Measurements from ENCODE around the gene PIGT.

Gene PIGT

DNA sequence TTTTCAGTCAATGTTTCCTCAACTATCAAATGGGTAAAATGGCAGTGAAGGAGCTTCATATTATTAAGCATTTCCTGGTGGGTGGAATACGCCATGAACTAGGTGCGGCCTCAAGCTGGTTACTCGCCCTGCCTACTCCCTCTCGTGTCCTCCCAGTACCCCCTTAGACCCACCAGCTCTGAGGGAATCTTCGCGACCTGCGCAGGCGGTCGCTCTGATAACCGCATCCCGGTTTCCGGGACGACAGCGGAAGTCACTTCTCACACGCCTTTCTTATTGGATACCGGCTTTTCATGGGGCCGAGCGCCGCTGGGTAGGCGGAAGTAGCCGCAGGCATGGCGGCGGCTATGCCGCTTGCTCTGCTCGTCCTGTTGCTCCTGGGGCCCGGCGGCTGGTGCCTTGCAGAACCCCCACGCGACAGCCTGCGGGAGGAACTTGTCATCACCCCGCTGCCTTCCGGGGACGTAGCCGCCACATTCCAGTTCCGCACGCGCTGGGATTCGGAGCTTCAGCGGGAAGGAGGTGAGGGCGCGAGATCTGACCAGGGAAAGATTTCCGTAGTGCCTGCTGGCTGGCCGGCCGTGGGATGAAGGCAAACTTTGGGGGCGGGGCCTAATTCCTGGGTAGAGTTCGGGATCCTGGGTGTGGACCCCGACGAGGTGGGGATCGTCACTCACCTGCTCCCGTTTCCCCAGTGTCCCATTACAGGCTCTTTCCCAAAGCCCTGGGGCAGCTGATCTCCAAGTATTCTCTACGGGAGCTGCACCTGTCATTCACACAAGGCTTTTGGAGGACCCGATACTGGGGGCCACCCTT lies at the start of gene PIGT:
TSS of gene PIGT (plus strand) at position 320 of the 816 bp plus-strand sequence. CDS start at position 336, 16 bp downstream.
- peak; percentile 83 for DNase-seq

DNA sequence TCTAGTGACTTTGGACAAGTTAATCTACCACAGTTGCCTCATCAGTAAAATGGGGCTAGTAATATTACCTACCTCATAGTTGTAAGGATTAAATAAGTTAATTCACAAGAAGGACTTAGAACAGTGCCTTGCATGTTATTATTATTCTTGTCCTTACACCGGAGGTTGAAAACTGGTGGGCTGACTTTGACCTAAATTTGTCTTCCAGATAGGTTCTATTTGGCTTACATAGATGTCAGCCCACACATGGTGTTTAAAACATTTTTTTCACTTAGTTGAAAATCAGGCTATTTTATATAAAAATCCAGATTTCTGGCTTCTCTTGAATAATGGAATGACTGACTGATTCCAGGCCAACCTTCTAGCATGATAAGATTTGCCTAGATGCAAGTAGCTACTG lies 49.7 kb upstream of the PIGT start:
- DNase-seq: no peak

DNA sequence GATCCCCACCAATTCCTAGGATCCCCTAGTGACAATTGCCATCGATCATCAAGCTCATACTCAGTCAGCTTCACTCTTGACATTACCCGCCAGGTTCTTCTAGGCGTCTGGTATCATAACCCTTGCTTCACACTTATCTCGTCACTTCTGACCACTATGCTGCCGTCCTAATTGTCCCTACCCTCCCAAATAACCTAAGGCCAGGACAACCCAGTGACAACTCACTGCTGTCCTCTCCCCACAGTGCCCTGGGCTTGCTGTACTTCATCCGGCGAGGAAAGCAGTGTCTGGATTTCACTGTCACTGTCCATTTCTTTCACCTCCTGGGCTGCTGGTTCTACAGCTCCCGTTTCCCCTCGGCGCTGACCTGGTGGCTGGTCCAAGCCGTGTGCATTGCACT lies 49.3 kb upstream of the PIGT start:
- no peak for DNase-seq

DNA sequence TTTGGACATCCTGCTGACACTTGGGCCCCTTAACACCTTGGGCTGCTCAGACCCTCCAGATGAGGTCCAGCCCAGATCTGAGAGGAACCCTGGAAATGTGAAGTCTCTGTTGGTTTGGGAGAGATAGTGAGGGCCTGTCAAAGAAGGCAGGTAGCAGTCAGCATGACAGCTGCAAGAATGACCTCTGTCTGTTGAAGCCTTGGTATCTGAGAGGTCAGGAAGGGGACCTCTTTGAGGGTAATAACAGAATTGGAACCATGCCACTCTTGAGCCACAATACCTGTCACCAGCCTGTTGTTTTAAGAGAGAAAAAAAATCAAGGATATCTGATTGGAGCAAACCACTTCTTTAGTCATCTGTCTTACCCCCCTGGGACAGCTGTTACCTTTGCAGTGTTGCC lies 48.8 kb upstream of the PIGT start:
- DNase-seq: no peak

DNA sequence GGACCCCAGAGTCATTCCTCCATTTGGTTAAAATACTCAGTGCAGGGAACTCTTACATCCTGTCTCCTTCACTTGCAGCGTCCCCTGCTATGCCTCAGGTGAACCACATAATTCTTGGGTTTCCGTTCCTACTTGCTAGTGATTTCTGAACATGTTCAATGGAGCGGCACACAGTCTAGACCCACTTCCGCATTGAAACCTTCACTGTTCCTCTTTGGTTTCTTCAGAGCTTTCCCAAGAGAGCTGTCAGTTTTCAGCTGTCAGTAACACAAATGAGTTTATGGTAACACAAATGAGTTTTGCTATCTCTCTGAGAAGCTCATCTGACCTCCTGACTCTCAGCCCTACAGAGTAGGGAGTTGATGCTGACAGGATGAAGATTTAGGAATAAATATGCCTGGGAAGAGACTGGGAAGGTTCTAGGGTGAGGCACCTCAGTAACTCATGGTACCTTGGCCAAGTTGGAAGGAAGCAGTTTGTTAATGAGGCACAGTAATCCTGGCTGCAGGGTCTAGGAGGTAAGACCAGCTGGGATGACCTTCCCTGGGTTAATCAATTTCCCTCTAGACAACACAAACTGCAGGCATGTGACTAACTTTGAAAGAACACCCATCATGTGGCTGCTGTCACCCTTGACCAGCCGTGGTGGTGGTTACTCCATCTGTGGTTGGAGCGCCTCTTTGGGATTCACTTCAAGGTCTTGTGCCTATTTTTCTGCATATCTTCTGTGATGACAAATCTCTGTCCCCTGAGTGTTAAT lies 47.5 kb upstream of the PIGT start:
- no peak for DNase-seq

DNA sequence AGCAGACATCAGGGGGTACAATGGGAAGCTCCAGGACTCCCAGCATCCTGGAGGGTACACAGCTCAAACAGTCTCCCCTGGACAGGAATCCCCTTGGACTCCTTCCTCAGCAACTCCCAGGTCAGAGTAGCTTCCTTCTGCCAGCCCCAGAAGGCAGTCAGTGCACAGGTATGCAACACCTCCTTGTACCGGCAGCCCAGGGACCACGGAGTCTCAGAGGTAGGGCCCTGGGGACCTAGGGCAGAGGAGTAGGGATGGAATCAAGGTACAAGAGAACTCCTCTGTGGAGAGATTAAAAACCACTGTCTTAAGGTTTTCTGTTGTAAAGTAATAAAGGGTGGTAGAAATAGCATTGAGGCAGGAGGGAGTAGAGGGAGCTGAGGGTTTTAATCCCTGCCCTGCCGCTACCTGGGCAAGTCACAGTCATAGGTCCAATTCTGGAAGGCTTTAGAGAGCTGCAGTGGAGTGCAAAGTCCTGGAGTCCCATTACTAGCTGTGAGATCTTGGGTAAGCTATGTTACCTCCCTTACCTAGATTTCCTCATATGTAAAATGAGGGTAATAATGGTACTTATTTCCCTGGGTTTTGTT lies 45.3 kb upstream of the PIGT start:
- no peak for DNase-seq

DNA sequence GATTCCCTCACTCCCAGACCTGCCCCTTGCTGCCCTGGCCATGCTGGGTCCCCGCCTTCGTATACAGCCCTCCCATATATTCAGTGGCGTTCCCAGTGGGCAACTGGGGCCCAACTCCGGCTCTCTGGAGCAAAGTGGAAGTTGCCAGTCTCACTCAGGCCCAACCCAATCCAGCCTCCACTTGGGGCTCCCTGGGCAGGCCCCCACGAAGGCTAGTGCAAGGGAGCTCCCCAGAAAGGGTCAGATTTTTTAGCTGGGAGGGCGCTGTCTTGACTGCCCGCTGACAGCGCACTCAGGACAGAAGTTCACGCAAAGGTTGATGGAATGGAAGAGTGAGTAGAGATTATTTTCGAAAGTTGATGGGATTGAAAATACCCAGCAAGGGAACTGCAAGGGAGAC lies 43.7 kb upstream of the PIGT start:
- no peak for DNase-seq

DNA sequence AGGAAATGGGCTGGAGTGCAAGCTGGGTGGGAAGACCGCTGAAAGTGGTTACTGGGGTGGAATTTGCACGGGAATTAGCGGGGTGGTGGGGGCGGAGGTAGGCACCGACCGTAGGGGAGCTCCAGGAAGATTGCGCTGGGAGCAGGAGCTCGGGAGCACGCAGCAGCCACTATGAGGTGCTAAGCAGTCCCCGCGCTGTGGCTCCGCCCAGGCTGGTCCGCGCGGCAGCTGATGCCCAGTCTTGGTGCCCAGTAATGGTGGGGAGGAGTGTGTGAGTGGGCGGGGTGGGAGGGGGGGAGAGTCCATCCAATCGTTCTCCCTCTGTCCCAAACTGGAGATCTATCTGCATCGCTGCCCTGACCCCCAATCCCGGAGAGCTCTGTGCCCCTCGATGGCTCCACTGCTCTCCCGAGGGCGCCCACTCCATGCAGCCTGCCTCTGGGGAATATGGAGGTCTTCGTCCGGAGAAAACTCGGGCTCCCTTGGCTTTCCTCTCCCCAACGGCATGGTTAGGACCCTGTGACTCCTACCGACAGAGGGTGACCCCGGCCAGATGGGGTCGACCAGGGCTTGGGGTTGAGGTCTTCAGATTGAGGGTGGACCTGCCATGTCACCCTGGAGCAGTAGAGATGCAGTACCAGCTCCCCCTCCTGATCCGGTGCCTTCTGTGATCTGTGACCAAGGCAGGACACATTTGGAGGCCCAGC lies 43.1 kb upstream of the PIGT start:
- DNase-seq: no peak

DNA sequence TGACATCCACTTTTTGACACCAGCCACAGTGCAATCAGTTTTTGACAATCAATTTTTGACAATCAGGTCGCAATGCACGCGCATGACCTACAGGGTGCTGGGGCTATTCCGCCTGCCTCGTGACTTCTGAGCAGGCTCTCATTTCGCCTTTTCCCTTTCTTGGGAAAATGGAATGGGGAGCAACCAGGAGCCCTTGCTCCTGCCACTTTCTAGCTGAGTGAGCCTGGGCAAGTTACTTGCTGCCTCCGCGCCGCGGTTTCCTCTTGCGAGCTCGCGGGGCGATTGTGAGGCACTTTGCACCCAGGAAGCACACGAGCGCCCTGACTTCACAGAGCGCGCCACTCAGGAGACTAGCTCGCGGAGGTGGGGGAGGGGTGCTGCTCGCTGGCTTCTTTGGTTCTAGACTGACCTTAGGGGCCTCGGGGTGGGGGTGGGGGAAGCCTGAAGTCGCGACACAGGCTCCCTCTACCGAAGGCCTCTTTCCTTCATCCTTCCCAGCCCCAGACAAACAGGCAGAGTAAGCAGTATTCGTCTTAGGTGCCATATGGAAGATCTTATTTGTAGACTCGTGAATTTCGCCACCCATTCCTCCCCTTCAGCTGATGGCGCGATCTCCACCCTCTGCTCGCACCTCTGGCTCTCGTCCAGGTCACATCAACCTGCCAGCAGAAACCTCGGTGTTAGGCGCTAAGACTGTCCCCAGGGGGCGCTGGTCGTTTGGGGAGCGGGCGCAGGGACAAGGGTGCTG lies 42.4 kb upstream of the PIGT start:
- DNase-seq: peak; percentile 93

DNA sequence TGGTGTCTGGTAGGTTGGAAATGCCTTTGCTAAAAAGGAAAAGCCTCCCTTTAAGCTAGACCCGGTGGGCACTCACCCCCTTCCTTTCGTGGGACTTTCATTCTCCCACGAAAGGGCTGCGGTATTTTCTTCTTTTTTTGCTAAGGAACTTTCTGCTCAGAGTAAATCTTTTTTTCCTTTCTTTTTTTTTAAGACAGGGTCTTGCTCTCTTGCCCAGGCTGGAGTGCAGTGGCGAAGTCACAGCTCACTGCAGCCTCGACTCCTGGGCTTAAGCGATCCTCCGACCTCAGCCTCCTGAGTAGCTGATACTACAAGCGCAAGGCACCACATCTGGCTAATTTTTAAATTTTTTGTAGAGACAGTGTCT lies 41.9 kb upstream of the PIGT start:
- no peak for DNase-seq

DNA sequence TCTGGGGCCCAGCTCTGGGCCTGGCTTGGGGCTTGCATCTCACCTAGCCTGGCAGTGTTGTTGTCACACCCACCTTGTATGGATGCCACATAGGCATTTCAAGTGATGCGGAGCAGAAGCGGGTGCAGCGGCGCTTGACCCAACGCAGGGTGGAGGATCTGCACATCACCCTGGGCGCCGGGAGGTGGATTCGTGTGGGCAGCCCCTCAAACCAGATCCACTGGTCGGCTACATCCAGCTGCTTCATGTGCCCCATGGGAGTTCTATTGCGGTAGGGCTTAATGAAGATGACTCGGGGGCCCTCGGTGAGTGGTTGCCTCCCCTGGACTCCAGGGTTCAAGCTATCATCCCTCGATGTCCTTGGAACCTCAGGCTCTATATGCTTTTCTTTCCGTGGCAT lies 41.0 kb upstream of the PIGT start:
- no peak for DNase-seq

DNA sequence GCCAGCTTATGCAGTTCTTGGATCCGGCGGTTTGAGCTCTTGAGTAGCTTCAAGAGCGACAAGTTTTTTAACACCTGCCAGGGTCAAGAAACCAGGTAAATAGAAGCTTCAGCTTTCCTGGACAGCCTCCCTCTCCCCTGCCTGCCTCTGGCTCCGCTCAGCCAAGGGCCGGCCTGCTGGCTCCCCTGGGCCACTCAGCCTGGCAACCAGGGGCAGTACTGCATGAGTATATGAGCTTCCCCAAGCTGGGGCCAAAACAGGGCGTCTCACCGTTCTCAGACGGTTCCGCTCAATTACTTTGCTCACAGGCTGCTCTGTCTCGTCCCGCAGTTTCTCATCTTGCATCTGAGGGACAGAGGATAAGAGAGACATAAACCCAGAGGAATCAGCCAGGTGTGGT lies 38.7 kb upstream of the PIGT start:
- DNase-seq: no peak

DNA sequence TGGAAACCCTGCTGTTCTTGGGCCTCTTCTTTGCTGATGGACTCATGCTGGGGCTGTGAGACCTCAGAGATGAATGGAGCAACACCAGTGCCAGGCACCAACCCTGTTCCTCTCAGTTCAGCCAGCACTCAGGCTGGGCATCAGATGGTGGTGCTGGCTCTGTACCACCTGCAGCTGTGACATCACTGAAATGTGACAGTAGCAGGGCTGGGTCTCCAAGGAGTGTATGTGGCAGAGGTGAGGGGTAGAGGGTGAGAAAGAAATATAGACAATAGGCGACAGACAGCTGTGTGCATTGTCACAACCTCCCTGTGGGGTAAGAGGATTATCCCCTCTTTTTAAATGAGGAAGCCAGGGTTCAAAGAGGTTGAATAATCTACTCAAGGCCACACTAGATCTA lies 37.8 kb upstream of the PIGT start, which contains the start of gene TP53TG5:
TSS of gene TP53TG5 (minus strand) at position 135 of the 400 bp plus-strand sequence. CDS start at position 46, 89 bp downstream.
- no peak for DNase-seq

DNA sequence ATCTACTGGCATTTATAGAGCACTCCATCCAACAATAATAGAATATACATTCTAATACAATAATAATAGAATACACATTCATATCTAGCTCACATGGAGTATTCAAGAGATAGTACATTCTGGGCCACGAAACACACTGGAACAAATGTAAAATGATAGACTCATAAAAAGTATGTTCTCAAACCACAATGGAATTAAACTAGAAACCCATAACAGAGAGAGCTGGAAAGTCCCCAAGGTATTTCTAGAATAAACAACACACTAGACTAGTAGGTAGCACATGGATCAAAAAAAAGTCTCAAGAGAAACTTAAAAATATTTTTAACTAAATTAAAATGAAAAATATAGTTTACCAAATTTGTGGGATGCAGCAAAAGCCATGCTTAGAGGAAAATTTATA lies 28.7 kb upstream of the PIGT start:
- no peak for DNase-seq

DNA sequence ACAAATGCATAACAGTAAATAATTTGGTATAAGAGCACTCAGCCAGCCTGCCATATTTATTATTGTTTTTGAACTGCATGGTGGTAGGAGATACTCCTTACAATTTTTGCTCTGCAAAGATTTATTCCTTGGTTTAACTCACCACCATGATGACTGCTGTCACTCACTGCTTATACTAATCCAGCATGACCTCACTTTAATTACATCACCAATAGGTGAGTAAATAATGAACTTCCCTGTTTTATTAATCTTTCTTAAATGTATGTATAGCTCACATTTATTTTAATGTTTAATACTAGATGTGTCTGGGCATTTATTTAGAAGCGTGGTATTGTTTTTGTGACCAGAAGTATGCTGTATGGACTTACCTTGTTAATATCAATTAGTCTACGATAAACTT lies 25.0 kb upstream of the PIGT start:
- no peak for DNase-seq

DNA sequence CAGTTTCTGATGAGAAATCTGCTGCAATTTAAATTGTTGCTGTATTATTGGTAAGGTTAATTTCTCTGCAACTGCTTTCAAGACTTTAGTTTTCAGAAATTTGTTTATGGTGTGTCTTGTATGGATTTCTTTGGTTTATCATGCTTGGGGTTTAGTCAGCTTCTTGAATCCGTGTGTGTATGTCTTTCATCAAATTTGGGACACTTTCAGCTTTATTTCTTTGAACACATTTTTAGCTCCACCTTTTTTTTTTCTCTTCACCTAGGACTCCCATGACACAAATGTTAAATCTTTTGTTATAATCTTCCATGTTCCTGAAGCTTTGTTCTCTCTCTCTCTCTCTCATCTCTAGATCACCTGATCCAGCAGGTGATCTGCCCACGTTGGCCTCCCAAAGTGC lies 24.4 kb upstream of the PIGT start:
- DNase-seq: no peak

DNA sequence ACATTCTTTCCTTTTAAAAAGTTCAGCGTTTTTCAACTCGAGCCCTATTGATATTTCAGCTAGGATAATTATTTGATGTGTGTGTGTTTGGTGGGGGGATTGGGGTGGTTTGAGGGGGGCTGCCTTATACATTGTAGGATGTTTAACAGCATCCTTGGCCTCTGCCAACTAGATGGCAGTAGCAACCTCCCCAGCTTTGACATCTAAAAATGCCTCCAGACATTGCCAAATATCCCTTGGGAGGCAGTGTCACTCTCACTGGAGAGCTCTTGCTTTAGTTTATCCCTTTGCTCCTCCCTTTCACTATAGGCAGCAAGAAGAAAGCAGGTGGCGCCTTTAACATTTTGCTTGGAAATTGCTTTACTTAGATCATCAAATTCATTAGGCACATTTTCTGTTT lies 23.2 kb upstream of the PIGT start:
- DNase-seq: no peak

DNA sequence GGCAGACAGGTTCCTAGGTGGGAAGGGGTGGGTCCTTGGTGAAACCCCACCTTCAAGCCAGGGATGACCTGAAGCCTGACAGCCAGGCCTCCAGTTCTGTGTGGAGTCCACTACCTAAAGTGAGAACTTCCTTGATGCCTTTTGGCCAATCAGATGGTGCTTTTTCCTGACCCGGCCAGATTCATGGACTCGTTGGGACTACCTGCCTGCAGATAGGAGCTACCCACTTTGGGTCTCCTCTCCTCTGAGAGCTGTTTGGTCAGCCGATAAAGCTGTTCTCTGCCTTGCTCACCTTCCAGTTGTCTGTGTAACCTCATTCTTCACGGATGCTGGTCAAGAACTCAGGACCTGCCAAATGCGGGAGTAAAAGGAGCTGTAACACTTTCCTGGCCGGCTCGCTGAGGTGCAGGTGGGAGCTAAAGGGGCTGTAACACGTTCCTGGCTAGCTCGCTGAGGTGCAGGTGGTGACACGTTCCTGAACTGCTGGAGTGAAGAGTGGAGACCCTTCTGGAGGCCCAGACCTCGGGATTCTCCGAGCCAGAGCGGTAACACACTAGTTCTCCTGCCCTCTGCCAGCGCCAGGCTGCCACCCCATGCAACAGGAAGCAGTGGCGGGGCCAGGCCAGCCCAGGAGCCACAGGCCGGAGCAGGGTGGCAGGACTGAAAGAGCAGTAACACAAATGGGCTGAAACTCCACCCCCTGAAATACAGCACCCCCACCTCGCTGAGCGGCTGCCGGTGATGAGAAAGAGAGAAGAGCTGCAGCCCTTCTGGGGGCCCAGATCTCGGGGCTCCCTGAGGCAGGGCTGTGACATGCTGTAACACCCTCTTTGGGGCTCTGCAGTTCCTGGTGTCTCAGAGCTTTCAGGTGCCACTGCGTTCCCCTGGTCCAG lies 21.5 kb upstream of the PIGT start:
- no peak for DNase-seq

DNA sequence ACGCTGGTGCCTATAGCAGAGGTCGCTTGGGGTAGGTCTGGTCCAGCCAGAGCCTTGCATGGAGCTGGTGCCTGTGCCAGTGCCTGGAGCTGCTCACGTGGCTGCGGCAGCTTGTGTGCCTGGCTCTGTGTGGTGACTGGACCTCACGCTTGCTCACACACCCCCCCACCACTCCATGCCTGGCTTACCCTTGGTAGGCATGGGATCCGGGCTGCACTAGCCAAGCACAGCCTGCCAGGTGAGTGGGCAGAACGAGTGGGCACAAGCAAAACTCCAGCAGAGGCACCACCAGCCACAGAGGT lies 20.9 kb upstream of the PIGT start:
- DNase-seq: no peak

DNA sequence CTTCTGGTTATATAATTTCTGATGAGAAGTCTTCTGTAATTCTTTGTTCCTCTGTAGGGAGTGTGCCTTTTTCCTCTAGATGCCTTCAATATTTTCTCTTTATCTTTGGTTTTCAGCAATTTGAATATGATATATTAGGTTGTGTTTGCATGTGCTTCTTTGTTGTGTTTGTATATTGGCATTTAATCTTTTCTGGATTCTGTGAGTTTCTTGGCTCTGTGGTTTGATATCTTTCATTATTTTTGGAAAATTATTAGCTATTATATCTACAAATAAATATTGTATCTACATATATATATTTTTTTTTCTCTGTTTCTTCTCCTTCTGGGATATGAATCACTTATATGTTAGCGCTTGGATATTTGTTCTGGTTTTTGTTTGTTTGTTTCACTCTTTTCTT lies 16.9 kb upstream of the PIGT start:
- no peak for DNase-seq

DNA sequence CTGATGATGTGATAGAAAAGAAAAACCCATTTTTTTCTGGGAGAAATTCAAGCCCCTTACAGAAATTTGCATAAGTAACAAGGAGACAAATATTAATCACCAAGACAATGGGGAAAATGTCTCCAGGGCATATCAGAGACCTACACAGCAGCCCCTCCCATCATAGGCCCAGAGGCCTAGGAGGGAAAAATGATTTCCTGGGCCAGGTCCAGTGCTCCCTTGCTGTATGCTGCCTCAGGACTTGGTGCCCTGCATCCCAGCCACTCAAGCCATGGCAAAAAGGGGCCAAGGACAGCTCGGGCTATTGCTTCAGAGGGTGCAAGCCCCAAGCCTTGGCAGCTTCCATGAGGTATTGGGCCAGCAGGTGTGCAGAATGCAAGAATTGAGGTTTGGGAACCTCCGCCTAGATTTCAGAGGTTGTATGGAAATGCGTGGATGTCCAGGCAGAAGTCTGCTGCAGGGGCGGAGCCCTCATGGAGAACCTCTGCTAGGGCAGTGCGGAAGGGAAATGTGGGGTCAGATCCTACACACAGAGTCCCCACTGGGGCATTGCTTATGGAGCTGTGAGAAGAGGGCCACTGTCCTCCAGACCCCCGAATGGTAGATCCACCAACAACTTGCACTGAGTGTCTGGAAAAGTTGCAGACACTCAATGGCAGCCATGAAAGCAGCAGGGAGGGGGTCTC lies 15.5 kb upstream of the PIGT start:
- DNase-seq: no peak

All from stimulated activated CD4-positive, alpha-beta T cell treated with anti-CD3 and anti-CD28 coated beads, Interleukin-4, amount 100 ng/mL, for 1 hour (primary cell).